ENCODE results near the gene NEO1. TPM values are rescaled to one million over a fixed set of nuclear protein-coding genes. Genes with fewer than 3 reads are reported as not detected.

The NEO1 gene
- total and polyA plus RNA-seq, 2 experiments from 2014 or later = 4.5 to 13.6 TPM

GRCh38 chr15:73082812-73083211 lies 30.5 kb downstream of the NEO1 start:
- no peak overlapping the region for H2AFZ ChIP-seq
- H3K4me3 ChIP-seq = no peak overlapping the region
- no peaks in the 10 kb centered on the region for H3K27me3 ChIP-seq (replicated peaks; ENCODE audit: insufficient read depth)
- TF ChIP-seq EZH2phosphoT487 (IDR thresholded peaks at IDR 0.05; ENCODE audit: insufficient read depth, low read depth) = no peak
- TF ChIP-seq EZH2 (IDR thresholded peaks at IDR 0.05; ENCODE audit: insufficient read depth, poor library complexity, severe bottlenecking) = no peak
- in situ Hi-C loops (cut with MboI) = loop anchor here (10.0 kb wide), 1 partner anchor 288 kb away; no protein-coding TSS in a partner anchor
- 38 to 55% methylated on average over 2 of the region's 2 CpGs for WGBS, 2 experiments (ENCODE audit: low coverage in 1 of 2, low lambda C conversion rate in 2 of 2, missing lambda C conversion rate in 2 of 2)
- H3K9ac ChIP-seq = no peak overlapping the region
- no peak overlapping the region for H3K27ac ChIP-seq
- DNase-seq = no peak
- H3K9me2 ChIP-seq (ENCODE audit: insufficient read depth) = no peaks in the 10 kb centered on the region
- no peaks in the 10 kb centered on the region for H3K36me3 ChIP-seq (ENCODE audit: low read depth)
- no peaks in the 10 kb centered on the region for H4K20me1 ChIP-seq (ENCODE audit: insufficient read depth)
- peaks cover 11% of the 10 kb centered on the region for H3F3A ChIP-seq (ENCODE audit: insufficient read depth)
- H3K79me2 ChIP-seq (ENCODE audit: insufficient read depth) = no peaks in the 10 kb centered on the region
- no peaks in the 10 kb centered on the region for H3K9me3 ChIP-seq (ENCODE audit: low read depth)
- H3K4me2 ChIP-seq (ENCODE audit: unreplicated experiment) = no peak overlapping the region
- H3K4me1 ChIP-seq (ENCODE audit: insufficient read depth) = peaks cover 11% of the 10 kb centered on the region

- TF ChIP-seq EZH2phosphoT487 (IDR thresholded peaks at IDR 0.05; ENCODE audit: insufficient read depth, low read depth) (no peak), EZH2 (IDR thresholded peaks at IDR 0.05; ENCODE audit: insufficient read depth, poor library complexity, severe bottlenecking) (no peak)
- DNase-seq = no peak
- in situ Hi-C loops (cut with MboI) = loop anchor here (10.0 kb wide), 1 partner anchor 292 kb away; no protein-coding TSS in a partner anchor
- no peak overlapping the region for H3K4me2 ChIP-seq (ENCODE audit: unreplicated experiment)
- H3K9me2 ChIP-seq (ENCODE audit: insufficient read depth) = no peaks in the 10 kb centered on the region
- no peak overlapping the region for H3K27ac ChIP-seq
- H4K20me1 ChIP-seq (ENCODE audit: insufficient read depth) = no peaks in the 10 kb centered on the region
- no peaks in the 10 kb centered on the region for H3K4me1 ChIP-seq (ENCODE audit: insufficient read depth)
- no peak overlapping the region for H3K4me3 ChIP-seq
- H3K79me2 ChIP-seq (ENCODE audit: insufficient read depth) = no peaks in the 10 kb centered on the region
- H3K27me3 ChIP-seq (replicated peaks; ENCODE audit: insufficient read depth) = no peaks in the 10 kb centered on the region
- H3K9ac ChIP-seq = no peak overlapping the region
- no peak overlapping the region for H2AFZ ChIP-seq
- H3K9me3 ChIP-seq (ENCODE audit: low read depth) = no peaks in the 10 kb centered on the region
- H3K36me3 ChIP-seq (ENCODE audit: low read depth) = no peaks in the 10 kb centered on the region
- no peaks in the 10 kb centered on the region for H3F3A ChIP-seq (ENCODE audit: insufficient read depth)
These were observed 34.8 kb downstream of the NEO1 start for GRCh38 chr15:73087098-73087497.

GRCh38 chr15:73105064-73105463 lies 52.8 kb downstream of the NEO1 start:
- H3K27ac ChIP-seq = no peak overlapping the region
- H3F3A ChIP-seq (ENCODE audit: insufficient read depth) = no peaks in the 10 kb centered on the region
- no peaks in the 10 kb centered on the region for H3K36me3 ChIP-seq (ENCODE audit: low read depth)
- WGBS, 2 experiments (ENCODE audit: low coverage in 1 of 2, low lambda C conversion rate in 2 of 2, missing lambda C conversion rate in 2 of 2) = 94 to 100% methylated on average over 3 of the region's 3 CpGs
- in situ Hi-C loops (cut with MboI) = no loop called here
- no peaks in the 10 kb centered on the region; the same call in 1 of the 2 replicates for H3K9me2 ChIP-seq (ENCODE audit: insufficient read depth)
- H3K9me3 ChIP-seq (ENCODE audit: low read depth) = no peaks in the 10 kb centered on the region
- H3K4me1 ChIP-seq (ENCODE audit: insufficient read depth) = no peaks in the 10 kb centered on the region
- H3K27me3 ChIP-seq (replicated peaks; ENCODE audit: insufficient read depth) = no peaks in the 10 kb centered on the region
- no peak for DNase-seq
- no peak overlapping the region for H3K4me3 ChIP-seq
- H4K20me1 ChIP-seq (ENCODE audit: insufficient read depth) = no peaks in the 10 kb centered on the region
- no peak for TF ChIP-seq EZH2phosphoT487 (IDR thresholded peaks at IDR 0.05; ENCODE audit: insufficient read depth, low read depth)
- TF ChIP-seq EZH2 (IDR thresholded peaks at IDR 0.05; ENCODE audit: insufficient read depth, poor library complexity, severe bottlenecking) = no peak
- no peak overlapping the region for H2AFZ ChIP-seq
- no peak overlapping the region for H3K4me2 ChIP-seq (ENCODE audit: unreplicated experiment)
- H3K79me2 ChIP-seq (ENCODE audit: insufficient read depth) = no peaks in the 10 kb centered on the region
- no peak overlapping the region for H3K9ac ChIP-seq

- DNase-seq = no peak
- no peak overlapping the region for H3K4me3 ChIP-seq
- WGBS, 2 experiments (ENCODE audit: low coverage in 1 of 2, low lambda C conversion rate in 2 of 2, missing lambda C conversion rate in 2 of 2) = 93 to 97% methylated on average over 4 of the region's 4 CpGs
- no peaks in the 10 kb centered on the region; the same call in 1 of the 2 replicates for H3K9me2 ChIP-seq (ENCODE audit: insufficient read depth)
- no peaks in the 10 kb centered on the region for H3K79me2 ChIP-seq (ENCODE audit: insufficient read depth)
- H3K4me1 ChIP-seq (ENCODE audit: insufficient read depth) = no peaks in the 10 kb centered on the region
- H3K9me3 ChIP-seq (ENCODE audit: low read depth) = no peaks in the 10 kb centered on the region
- no peaks in the 10 kb centered on the region for H3K27me3 ChIP-seq (replicated peaks; ENCODE audit: insufficient read depth)
- in situ Hi-C loops (cut with MboI) = no loop called here
- H3K4me2 ChIP-seq (ENCODE audit: unreplicated experiment) = no peak overlapping the region
- TF ChIP-seq EZH2 (IDR thresholded peaks at IDR 0.05; ENCODE audit: insufficient read depth, poor library complexity, severe bottlenecking) (no peak), EZH2phosphoT487 (IDR thresholded peaks at IDR 0.05; ENCODE audit: insufficient read depth, low read depth) (no peak)
- H3K9ac ChIP-seq = no peak overlapping the region
- no peak overlapping the region for H3K27ac ChIP-seq
- no peak overlapping the region for H2AFZ ChIP-seq
- no peaks in the 10 kb centered on the region for H3K36me3 ChIP-seq (ENCODE audit: low read depth)
- no peaks in the 10 kb centered on the region for H4K20me1 ChIP-seq (ENCODE audit: insufficient read depth)
- H3F3A ChIP-seq (ENCODE audit: insufficient read depth) = no peaks in the 10 kb centered on the region
These were observed 56.4 kb downstream of the NEO1 start for GRCh38 chr15:73108676-73109075.

- in situ Hi-C loops (cut with MboI) = no loop called here
- 79 to 93% methylated on average over 3 of the region's 3 CpGs for WGBS, 2 experiments (ENCODE audit: low coverage in 1 of 2, low lambda C conversion rate in 2 of 2, missing lambda C conversion rate in 2 of 2)
- Histone ChIP-seq H2AFZ (no peak overlapping the region), H3F3A (ENCODE audit: insufficient read depth) (no peaks in the 10 kb centered on the region), H3K27ac (no peak overlapping the region), H3K9ac (no peak overlapping the region), H3K4me3 (no peak overlapping the region), H3K36me3 (ENCODE audit: low read depth) (no peaks in the 10 kb centered on the region), H3K79me2 (ENCODE audit: insufficient read depth) (no peaks in the 10 kb centered on the region), H3K27me3 (replicated peaks; ENCODE audit: insufficient read depth) (no peaks in the 10 kb centered on the region), H3K9me3 (ENCODE audit: low read depth) (no peaks in the 10 kb centered on the region), H4K20me1 (ENCODE audit: insufficient read depth) (no peaks in the 10 kb centered on the region), H3K4me1 (ENCODE audit: insufficient read depth) (no peaks in the 10 kb centered on the region), H3K4me2 (ENCODE audit: unreplicated experiment) (no peak overlapping the region), H3K9me2 (ENCODE audit: insufficient read depth) (no peaks in the 10 kb centered on the region; the same call in 1 of the 2 replicates)
- DNase-seq = no peak
- TF ChIP-seq EZH2phosphoT487 (IDR thresholded peaks at IDR 0.05; ENCODE audit: insufficient read depth, low read depth) (no peak), EZH2 (IDR thresholded peaks at IDR 0.05; ENCODE audit: insufficient read depth, poor library complexity, severe bottlenecking) (no peak)
These were observed 57.5 kb downstream of the NEO1 start for GRCh38 chr15:73109765-73110164.
